AG04449 (cell line): ENCODE data around the gene CFI.

Experiments
- CTCF ChIA-PET: fragments of 350-600 bp; formaldehyde crosslinking; extraction: SDS; loops from one replicate; lab custom pipeline; 2021; ENCODE audit warnings: antibody characterized with exemption; lab: Yijun Ruan, JAX
- POLR2A ChIA-PET: fragments of 400-600, 350-600 bp; formaldehyde crosslinking; extraction: SDS; loops from one replicate; lab custom pipeline; 2020; ENCODE audit warnings: antibody characterized with exemption, inconsistent platforms; lab: Yijun Ruan, JAX
- DNase-seq: peaks from one replicate; pipeline ENCODE4 v3.0.0-alpha.2; 2010; ENCODE audit warnings: low read depth, low spot score
- H3K4me3 ChIP-seq: 2 replicates; pipeline ENCODE4 v1.5.1; 2011; ENCODE audit warnings: low read depth, mild to moderate bottlenecking, control low read depth, low read length
- CTCF ChIP-seq: IDR thresholded peaks from one replicate; pipeline ENCODE4 v1.5.1; 2011; ENCODE audit warnings: mild to moderate bottlenecking, moderate library complexity, low read length, control low read depth, inconsistent platforms; ENCODE audit not compliant: insufficient read depth; ENCODE audit errors: missing control alignments

CFI gene

DNA sequence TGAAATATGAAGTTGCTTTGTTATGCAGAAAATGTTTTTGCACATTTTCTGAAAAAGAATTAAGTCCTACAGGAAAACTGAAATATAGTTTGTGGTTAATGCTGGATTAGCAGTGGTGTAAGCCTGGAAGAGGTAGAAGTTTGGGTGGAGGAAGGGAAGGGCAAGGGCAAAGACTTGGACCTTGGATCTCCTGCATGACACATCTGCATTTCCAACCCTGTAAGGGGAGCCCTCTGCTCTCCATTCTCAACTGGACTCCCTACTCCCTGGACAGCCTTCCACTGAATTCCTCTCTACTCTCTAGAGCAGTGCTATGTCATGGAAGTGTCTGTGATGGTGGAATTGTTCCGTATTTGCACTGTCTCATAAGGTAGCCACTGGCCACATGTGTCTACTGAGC, 103.1 kb downstream of the CFI start:
- ChIA-PET POLR2A (no interaction called here), CTCF (no interaction called here)
- TF ChIP-seq CTCF, result no peak
- H3K4me3 ChIP-seq, result no peak overlapping the region
- DNase-seq, result no peak

DNA sequence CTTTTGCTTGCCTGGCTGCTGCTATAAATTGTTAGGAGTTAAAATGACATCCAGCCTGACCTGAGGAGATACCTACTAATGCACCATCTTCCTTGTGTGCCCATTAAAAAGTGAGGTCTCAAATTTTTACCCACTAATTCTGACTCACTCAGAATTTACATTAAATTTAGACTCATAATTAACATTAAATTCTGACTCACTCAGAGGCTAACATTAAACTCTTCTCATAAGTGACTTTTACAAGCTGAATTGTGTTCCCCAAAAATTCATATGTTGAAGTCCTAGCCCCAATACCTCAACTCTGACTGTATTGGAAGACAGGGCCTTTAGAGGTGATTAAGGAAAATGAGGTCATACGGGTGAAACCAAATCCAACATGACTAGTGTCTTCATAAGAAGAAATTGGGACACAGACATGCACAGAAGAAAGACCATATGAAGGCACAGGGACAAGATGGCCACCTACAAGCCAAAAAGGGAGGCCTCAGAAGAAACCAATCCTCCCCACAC, 110.3 kb downstream of the CFI start:
- ChIA-PET CTCF (interaction anchor here (0.6 to 1.9 kb wide), 2 partner anchors 10 to 12 kb away, joined by 3 to 6 read pairs; no protein-coding TSS in a partner anchor), POLR2A (no interaction called here)
- no peak overlapping the region for H3K4me3 ChIP-seq
- DNase-seq, result no peak
- no peak for TF ChIP-seq CTCF
